Neural cell (in vitro differentiated cells): ENCODE results near the gene MMUT. TPM values are rescaled to one million over a fixed set of nuclear protein-coding genes. Genes with fewer than 3 reads are reported as not detected.

ENCODE experiments used
- H2AFZ ChIP-seq: fragments of 200-600, 300-800 bp; sonication (generic), shearing (Covaris generic); 2 replicates; pipeline ENCODE4 v1.6.0; 2014; ENCODE audit warnings: low read depth, mild to moderate bottlenecking, antibody characterized with exemption, low read length, moderate library complexity
- H3F3A ChIP-seq: fragments of 200-600 bp; shearing (Covaris generic); 2 replicates; pipeline ENCODE4 v1.6.1; 2016; ENCODE audit warnings: mild to moderate bottlenecking, moderate library complexity, mixed read lengths, antibody characterized with exemption, low read length; ENCODE audit not compliant: insufficient read depth, poor library complexity, severe bottlenecking
- H3K27ac ChIP-seq: fragments of 200-600, 300-800 bp; sonication (generic), shearing (Covaris generic); 2 replicates; pipeline ENCODE4 v1.5.1; 2014; ENCODE audit warnings: mild to moderate bottlenecking, low read length, moderate library complexity
- H3K27me3 ChIP-seq: fragments of 300-800, 200-600 bp; sonication (generic), shearing (Covaris generic); 2 replicates; pipeline ENCODE4 v1.6.0; 2014; ENCODE audit warnings: mild to moderate bottlenecking, low read depth, low read length, moderate library complexity; ENCODE audit not compliant: insufficient read depth
- H3K36me3 ChIP-seq: fragments of 300-800, 200-600 bp; sonication (generic), shearing (Covaris generic); 2 replicates; pipeline ENCODE4 v1.5.1; 2014; ENCODE audit warnings: mild to moderate bottlenecking, antibody characterized with exemption, low read length, moderate library complexity; ENCODE audit not compliant: insufficient read depth
- H3K4me2 ChIP-seq: fragments of 300-800, 200-600 bp; sonication (generic), shearing (Covaris generic); 2 replicates; pipeline ENCODE4 v1.6.0; 2014; ENCODE audit warnings: mild to moderate bottlenecking, low read length
- H3K4me3 ChIP-seq: fragments of 300-800, 200-600 bp; sonication (generic), shearing (Covaris generic); 2 replicates; pipeline ENCODE4 v1.5.1; 2014; ENCODE audit warnings: mild to moderate bottlenecking, low read length, moderate library complexity
- H3K79me2 ChIP-seq: fragments of 200-600 bp; shearing (Covaris generic); replicated peaks from 2 replicates; pipeline ENCODE4 v1.6.0; 2014; ENCODE audit warnings: mild to moderate bottlenecking, low read length, moderate library complexity; ENCODE audit not compliant: insufficient read depth
- H3K9ac ChIP-seq: fragments of 300-800, 200-600 bp; sonication (generic), shearing (Covaris generic); 2 replicates; pipeline ENCODE4 v1.6.1; 2016; ENCODE audit warnings: mild to moderate bottlenecking, low read length, mixed read lengths
- H3K9me2 ChIP-seq: fragments of 200-600 bp; shearing (Covaris generic); 2 replicates; pipeline ENCODE4 v1.6.1; 2016; ENCODE audit warnings: mild to moderate bottlenecking, low read length, mixed read lengths; ENCODE audit not compliant: insufficient read depth
- H3K9me3 ChIP-seq: fragments of 200-600, 300-800 bp; sonication (generic), shearing (Covaris generic); 2 replicates; pipeline ENCODE4 v1.6.1; 2016; ENCODE audit warnings: mild to moderate bottlenecking, mixed run types, low read length, moderate library complexity, mixed read lengths
- H4K20me1 ChIP-seq: fragments of 200-600 bp; shearing (Covaris generic); 2 replicates; pipeline ENCODE4 v1.6.1; 2016; ENCODE audit warnings: mild to moderate bottlenecking, mixed run types; ENCODE audit not compliant: insufficient read depth
- EP300 ChIP-seq: fragments of 450-650 bp; conservative IDR thresholded peaks from 2 replicates; pipeline ENCODE4 v1.6.1; 2014; ENCODE audit warnings: antibody characterized with exemption, mild to moderate bottlenecking, moderate library complexity; ENCODE audit not compliant: poor library complexity, severe bottlenecking
- EZH2 ChIP-seq: fragments of 200-600, 300-800 bp; shearing (Covaris generic), sonication (generic); IDR thresholded peaks from 2 replicates; pipeline ENCODE4 v1.6.1; 2014; ENCODE audit warnings: antibody characterized with exemption, low read length, borderline replicate concordance, mild to moderate bottlenecking; ENCODE audit not compliant: insufficient read depth, poor library complexity, severe bottlenecking
- MXI1 ChIP-seq: fragments of 450-650 bp; conservative IDR thresholded peaks from 2 replicates; pipeline ENCODE4 v1.6.1; 2014; ENCODE audit warnings: antibody characterized with exemption, mild to moderate bottlenecking; ENCODE audit not compliant: poor library complexity, severe bottlenecking
- POLR2AphosphoS5 ChIP-seq: IDR thresholded peaks from 2 replicates; pipeline ENCODE4 v1.6.1; 2012
- RAD21 ChIP-seq: fragments of 450-650 bp; conservative IDR thresholded peaks from 2 replicates; pipeline ENCODE4 v1.6.1; 2014; ENCODE audit warnings: antibody characterized with exemption, mild to moderate bottlenecking, moderate library complexity
- REST ChIP-seq: IDR thresholded peaks from 2 replicates; pipeline ENCODE4 v1.6.1; 2012; ENCODE audit warnings: borderline replicate concordance
- SMC3 ChIP-seq: fragments of 450-650 bp; conservative IDR thresholded peaks from 2 replicates; pipeline ENCODE4 v1.6.1; 2014; ENCODE audit warnings: antibody characterized with exemption, mild to moderate bottlenecking, moderate library complexity; ENCODE audit not compliant: poor library complexity
- polyA plus RNA-seq: library from polyadenylated mRNA; depleted of rRNA; stranded (reverse); fragments of >200 nt; gene quantifications from 2 replicates; pipeline ENCODE4 v1.2.3, GENCODE V29; 2014
- TF ChIP-seq, protein P1 (sequence below): fragments of 450-650 bp; IDR thresholded peaks from 2 replicates; pipeline ENCODE4 v1.5.1; 2014; ENCODE audit warnings: antibody characterized with exemption, mild to moderate bottlenecking, moderate library complexity; ENCODE audit not compliant: poor library complexity, severe bottlenecking

Gene MMUT
- polyA plus RNA-seq, 1 donor from 2014 or later: 24.0 TPM

DNA sequence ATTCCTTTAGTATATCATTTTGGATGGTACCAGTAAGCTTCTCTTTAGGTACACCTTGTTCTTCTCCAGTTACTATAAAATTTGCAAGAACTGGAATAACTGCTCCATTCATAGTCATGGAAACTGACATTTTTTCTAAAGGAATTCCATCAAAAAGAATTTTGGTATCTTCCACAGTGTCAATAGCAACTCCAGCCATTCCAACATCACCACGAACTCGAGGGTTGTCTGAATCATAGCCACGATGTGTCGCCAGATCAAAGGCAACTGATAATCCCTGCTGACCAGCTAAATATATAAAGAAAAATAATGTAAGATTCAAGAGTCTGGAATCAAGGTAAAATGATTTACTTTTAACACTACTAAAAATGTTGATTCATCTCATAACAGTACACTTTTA lies 5.3 kb downstream of the MMUT start:
- Histone ChIP-seq H3K9me3 (no peaks in the 10 kb centered on the region), H3K9ac (no peak overlapping the region), H3K27ac (no peak overlapping the region), H3K36me3 (peaks cover 9% of the 10 kb centered on the region), H3K79me2 (peaks cover 37% of the 10 kb centered on the region), H3K4me3 (no peak overlapping the region), H3K4me2 (no peak overlapping the region), H3F3A (no peaks in the 10 kb centered on the region), H3K9me2 (no peaks in the 10 kb centered on the region), H3K27me3 (no peaks in the 10 kb centered on the region), H2AFZ (no peak overlapping the region), H4K20me1 (no peaks in the 10 kb centered on the region)
- TF ChIP-seq POLR2AphosphoS5 (no peak), RAD21 (no peak), EP300 (no peak), SMC3 (no peak), REST (no peak), MXI1 (no peak)

DNA sequence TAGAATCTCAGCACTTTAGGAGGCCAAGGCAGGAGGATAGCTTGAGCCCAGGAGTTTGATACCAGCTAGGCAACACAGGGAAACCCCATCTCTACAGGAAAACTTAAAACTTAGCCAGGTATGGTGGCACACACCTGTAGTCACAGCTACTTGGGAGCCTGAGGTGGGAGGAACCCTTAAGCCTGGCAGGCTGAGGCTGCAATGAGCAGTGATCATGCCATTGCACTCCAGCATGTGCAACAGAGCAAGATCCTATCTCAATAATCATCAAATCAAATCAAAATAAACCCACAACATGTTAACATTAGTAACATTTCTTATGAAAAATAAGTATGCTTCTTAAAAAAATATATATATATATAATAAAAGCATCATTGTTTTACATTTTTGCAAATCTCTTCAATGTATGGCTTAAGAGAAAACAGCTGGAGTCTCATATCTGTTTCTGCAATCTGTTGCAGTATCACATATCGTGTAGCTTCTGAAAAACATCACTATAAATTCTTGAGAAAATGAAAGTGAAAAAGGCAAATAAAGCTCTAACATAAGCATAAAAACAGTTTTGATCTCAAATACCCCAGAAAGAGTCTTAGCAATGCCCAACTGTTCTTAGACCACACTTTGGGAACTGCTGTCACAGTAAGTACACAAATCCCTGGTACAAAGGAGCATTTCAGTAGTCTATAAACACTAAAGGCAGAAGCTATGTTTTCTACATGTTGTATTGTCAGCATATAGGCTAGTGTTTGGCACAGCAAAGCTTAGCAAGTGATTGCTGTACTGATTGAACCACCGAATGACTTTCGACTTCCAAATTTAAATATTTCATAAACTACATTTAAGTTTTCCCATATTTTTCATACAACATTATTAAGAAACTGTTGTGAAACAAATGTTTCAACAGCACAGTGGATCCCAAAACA lies 8.0 kb downstream of the MMUT start:
- peaks cover 11% of the 10 kb centered on the region for H3K79me2 ChIP-seq
- H3F3A ChIP-seq: no peaks in the 10 kb centered on the region
- H3K9ac ChIP-seq: no peak overlapping the region
- H3K27me3 ChIP-seq: no peaks in the 10 kb centered on the region
- no peak overlapping the region for H3K27ac ChIP-seq
- H2AFZ ChIP-seq: no peak overlapping the region
- H3K36me3 ChIP-seq: peaks cover 13% of the 10 kb centered on the region
- no peaks in the 10 kb centered on the region for H3K9me3 ChIP-seq
- H3K9me2 ChIP-seq: no peaks in the 10 kb centered on the region
- TF ChIP-seq, protein P1, sequence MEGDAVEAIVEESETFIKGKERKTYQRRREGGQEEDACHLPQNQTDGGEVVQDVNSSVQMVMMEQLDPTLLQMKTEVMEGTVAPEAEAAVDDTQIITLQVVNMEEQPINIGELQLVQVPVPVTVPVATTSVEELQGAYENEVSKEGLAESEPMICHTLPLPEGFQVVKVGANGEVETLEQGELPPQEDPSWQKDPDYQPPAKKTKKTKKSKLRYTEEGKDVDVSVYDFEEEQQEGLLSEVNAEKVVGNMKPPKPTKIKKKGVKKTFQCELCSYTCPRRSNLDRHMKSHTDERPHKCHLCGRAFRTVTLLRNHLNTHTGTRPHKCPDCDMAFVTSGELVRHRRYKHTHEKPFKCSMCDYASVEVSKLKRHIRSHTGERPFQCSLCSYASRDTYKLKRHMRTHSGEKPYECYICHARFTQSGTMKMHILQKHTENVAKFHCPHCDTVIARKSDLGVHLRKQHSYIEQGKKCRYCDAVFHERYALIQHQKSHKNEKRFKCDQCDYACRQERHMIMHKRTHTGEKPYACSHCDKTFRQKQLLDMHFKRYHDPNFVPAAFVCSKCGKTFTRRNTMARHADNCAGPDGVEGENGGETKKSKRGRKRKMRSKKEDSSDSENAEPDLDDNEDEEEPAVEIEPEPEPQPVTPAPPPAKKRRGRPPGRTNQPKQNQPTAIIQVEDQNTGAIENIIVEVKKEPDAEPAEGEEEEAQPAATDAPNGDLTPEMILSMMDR: no peak
- TF ChIP-seq EZH2: no peak
- TF ChIP-seq SMC3: no peak
- no peak for TF ChIP-seq RAD21
- TF ChIP-seq POLR2AphosphoS5: no peak
- no peak for TF ChIP-seq EP300
- TF ChIP-seq MXI1: no peak
- no peak overlapping the region for H3K4me3 ChIP-seq
- no peak overlapping the region for H3K4me2 ChIP-seq
- H4K20me1 ChIP-seq: no peaks in the 10 kb centered on the region
